Effector memory CD8-positive, alpha-beta T cell (primary cell): ENCODE results near the gene CLPTM1L.

ENCODE experiments used
- ATAC-seq: fragments of 150-1000 bp; cut with Tn5 transposase; replicated peaks from 2 replicates; pipeline ENCODE4 v1.10.0; 2021; ENCODE audit warnings: mild to moderate bottlenecking, moderate library complexity
- DNase-seq, 3 experiments: peaks; one replicate each; pipeline ENCODE4 v3.0.0; 2021
- H3K27ac Mint-ChIP-seq, 2 donors: one replicate each; pipeline ENCODE4 v1.8.0; 2022; ENCODE audit warnings: mild to moderate bottlenecking in 2 of 2, mixed read lengths in 2 of 2, moderate library complexity in 2 of 2
- H3K27me3 Mint-ChIP-seq, 2 donors: one replicate each; pipeline ENCODE4 v1.8.0; 2022; ENCODE audit warnings: mixed read lengths in 2 of 2
- H3K36me3 Mint-ChIP-seq: one replicate; pipeline ENCODE4 v1.8.0; 2022; ENCODE audit warnings: mild to moderate bottlenecking, moderate library complexity, mixed read lengths; ENCODE audit not compliant: insufficient read depth
- H3K4me1 Mint-ChIP-seq, 2 donors: one replicate each; pipeline ENCODE4 v1.8.0; 2022; ENCODE audit warnings: low read depth in 2 of 2, mixed read lengths in 2 of 2
- H3K4me3 Mint-ChIP-seq, 2 donors: one replicate each; pipeline ENCODE4 v1.8.0; 2022; ENCODE audit warnings: mild to moderate bottlenecking in 2 of 2, mixed read lengths in 2 of 2, moderate library complexity in 2 of 2
- H3K9me3 Mint-ChIP-seq, 2 donors: one replicate each; pipeline ENCODE4 v1.8.0; 2022; ENCODE audit warnings: mixed read lengths in 2 of 2

Gene CLPTM1L

GRCh38 chr5:1273745-1274144 lies 71.2 kb downstream of the CLPTM1L start:
- peaks cover 10 to 12% of the 10 kb centered on the region in 2 donors for H3K4me1 Mint-ChIP-seq
- no peaks in the 10 kb centered on the region for H3K36me3 Mint-ChIP-seq
- no peaks in the 10 kb centered on the region for H3K9me3 Mint-ChIP-seq
- no peak overlapping the region for H3K27ac Mint-ChIP-seq
- peaks cover 0 to 13% of the 10 kb centered on the region in 2 donors for H3K27me3 Mint-ChIP-seq
- no peak overlapping the region for H3K4me3 Mint-ChIP-seq
- DNase-seq (no peak), ATAC-seq (no peak)

- Mint-ChIP-seq H3K4me3 (no peak overlapping the region), H3K36me3 (peaks cover 3% of the 10 kb centered on the region), H3K27me3 (peaks cover 0 to 13% of the 10 kb centered on the region in 2 donors), H3K9me3 (no peaks in the 10 kb centered on the region), H3K4me1 (peaks cover 13 to 15% of the 10 kb centered on the region in 2 donors), H3K27ac (no peak overlapping the region)
- DNase-seq (no peak), ATAC-seq (no peak)
Observed at GRCh38 chr5:1272201-1272600, 72.7 kb downstream of the CLPTM1L start.

GRCh38 chr5:1270933-1271914 lies 73.7 kb downstream of the CLPTM1L start:
- DNase-seq (no peak), ATAC-seq (no peak)
- Mint-ChIP-seq H3K27ac (no peak overlapping the region), H3K9me3 (no peaks in the 10 kb centered on the region), H3K4me1 (peaks cover 10 to 11% of the 10 kb centered on the region in 2 donors), H3K36me3 (peaks cover 3% of the 10 kb centered on the region), H3K27me3 (peaks cover 0 to 9% of the 10 kb centered on the region in 2 donors), H3K4me3 (no peak overlapping the region)

GRCh38 chr5:1270426-1270825 lies 74.5 kb downstream of the CLPTM1L start:
- Mint-ChIP-seq H3K4me1 (peaks cover 6 to 10% of the 10 kb centered on the region in 2 donors), H3K27ac (no peak overlapping the region), H3K9me3 (no peaks in the 10 kb centered on the region), H3K27me3 (peaks cover 0 to 7% of the 10 kb centered on the region in 2 donors), H3K36me3 (peaks cover 3% of the 10 kb centered on the region), H3K4me3 (no peak overlapping the region)
- ATAC-seq (no peak), DNase-seq (no peak)

GRCh38 chr5:1268666-1269065 lies 76.2 kb downstream of the CLPTM1L start:
- H3K4me3 Mint-ChIP-seq = no peak overlapping the region
- peak; percentile 89 for ATAC-seq

GRCh38 chr5:1268056-1268455 lies 76.8 kb downstream of the CLPTM1L start:
- Mint-ChIP-seq H3K27me3 (peaks cover 0 to 7% of the 10 kb centered on the region in 2 donors), H3K4me1 (peaks cover 6 to 8% of the 10 kb centered on the region in 2 donors), H3K36me3 (peaks cover 3% of the 10 kb centered on the region), H3K27ac (no peak overlapping the region), H3K4me3 (no peak overlapping the region), H3K9me3 (no peaks in the 10 kb centered on the region)
- DNase-seq (no peak), ATAC-seq (no peak)

More at GRCh38 chr5:1268666-1269065, 76.2 kb downstream of the CLPTM1L start:
- peaks cover 3% of the 10 kb centered on the region for H3K36me3 Mint-ChIP-seq
- peaks cover 6 to 8% of the 10 kb centered on the region in 2 donors for H3K4me1 Mint-ChIP-seq
- H3K27me3 Mint-ChIP-seq = peaks cover 0 to 7% of the 10 kb centered on the region in 2 donors
- no peak overlapping the region for H3K27ac Mint-ChIP-seq
- peak; percentile 18 to 23 (median 21) for DNase-seq
- no peaks in the 10 kb centered on the region for H3K9me3 Mint-ChIP-seq
